HepG2 (cell line): ENCODE results near the gene HDHD3. TPM values are rescaled to one million over a fixed set of nuclear protein-coding genes. Genes with fewer than 3 reads are reported as not detected.

Source experiments
- CBX1 ChIP-seq: IDR thresholded peaks from one replicate; pipeline ENCODE4 v1.6.1; 2016; ENCODE audit warnings: antibody characterized with exemption, low read depth
- CHCHD3 ChIP-seq: sonication (generic); formaldehyde crosslinking; IDR thresholded peaks from 2 replicates; pipeline ENCODE4 v1.8.0; 2022; ENCODE audit warnings: mild to moderate bottlenecking, missing genetic modification reagents, moderate library complexity
- CREM ChIP-seq, 2 experiments: sonication (generic) in 1 of 2; formaldehyde crosslinking in 1 of 2; IDR thresholded peaks; 2 replicates each; pipeline versions ENCODE4 v1.4.0 to v1.6.1; 2016 to 2020; ENCODE audit warnings: antibody characterized with exemption in 1 of 2, mild to moderate bottlenecking in 1 of 2, missing genetic modification reagents in 1 of 2
- ELF3 ChIP-seq: IDR thresholded peaks from 2 replicates; pipeline ENCODE4 v1.6.1; 2016; ENCODE audit warnings: missing genetic modification reagents, missing compliant biosample characterization
- GTF3A ChIP-seq: sonication (generic); formaldehyde crosslinking; conservative IDR thresholded peaks from 2 replicates; pipeline ENCODE4 v1.4.0; 2020; ENCODE audit warnings: mild to moderate bottlenecking, missing genetic modification reagents
- HNRNPL ChIP-seq: fragments of 200-400 bp; formaldehyde crosslinking; IDR thresholded peaks from 2 replicates; pipeline ENCODE4 v1.6.1; 2017; ENCODE audit warnings: mild to moderate bottlenecking, low read depth, low read length
- ISL2 ChIP-seq: sonication (generic); formaldehyde crosslinking; IDR thresholded peaks from 2 replicates; pipeline ENCODE4 v1.5.0; 2020; ENCODE audit warnings: missing genetic modification reagents
- KAT8 ChIP-seq: IDR thresholded peaks from 2 replicates; pipeline ENCODE4 v1.6.1; 2016; ENCODE audit warnings: missing genetic modification reagents, missing compliant biosample characterization
- NFYC ChIP-seq: IDR thresholded peaks from 2 replicates; pipeline ENCODE4 v1.6.1; 2016; ENCODE audit warnings: missing genetic modification reagents, missing compliant biosample characterization
- PTBP1 ChIP-seq: fragments of 200-400 bp; formaldehyde crosslinking; IDR thresholded peaks from 2 replicates; pipeline ENCODE4 v1.6.1; 2018; ENCODE audit warnings: low read length, low read depth; ENCODE audit not compliant: poor library complexity, severe bottlenecking
- RARG ChIP-seq: sonication (generic); formaldehyde crosslinking; IDR thresholded peaks from 2 replicates; pipeline ENCODE4 v1.4.0; 2020; ENCODE audit warnings: low read depth, mild to moderate bottlenecking, missing genetic modification reagents
- RCOR2 ChIP-seq: IDR thresholded peaks from 2 replicates; pipeline ENCODE4 v1.6.1; 2016; ENCODE audit warnings: missing biosample characterization, missing genetic modification reagents
- SALL2 ChIP-seq: sonication (generic); formaldehyde crosslinking; IDR thresholded peaks from 2 replicates; pipeline ENCODE4 v1.8.1; 2023; ENCODE audit warnings: mild to moderate bottlenecking, missing genetic modification reagents, inconsistent platforms
- SRSF4 ChIP-seq: fragments of 200-400 bp; formaldehyde crosslinking; IDR thresholded peaks from one replicate; pipeline ENCODE4 v1.6.1; 2018; ENCODE audit warnings: mild to moderate bottlenecking, low read depth, low read length, moderate library complexity; ENCODE audit not compliant: poor library complexity, severe bottlenecking
- YY1 ChIP-seq: IDR thresholded peaks from 2 replicates; pipeline ENCODE4 v1.6.1; 2011; ENCODE audit warnings: low read length, low read depth, moderate library complexity, mild to moderate bottlenecking; ENCODE audit not compliant: insufficient read depth, insufficient replicate concordance
- ZKSCAN8 ChIP-seq: IDR thresholded peaks from 2 replicates; pipeline ENCODE4 v1.6.1; 2016; ENCODE audit warnings: borderline replicate concordance, missing genetic modification reagents, missing compliant biosample characterization
- ZNF232 ChIP-seq: sonication (generic); formaldehyde crosslinking; IDR thresholded peaks from 2 replicates; pipeline ENCODE4 v1.4.0; 2020; ENCODE audit warnings: missing genetic modification reagents, borderline replicate concordance
- ZNF234 ChIP-seq: sonication (generic); formaldehyde crosslinking; conservative IDR thresholded peaks from 2 replicates; pipeline ENCODE4 v1.5.1; 2020; ENCODE audit warnings: mild to moderate bottlenecking, missing genetic modification reagents
- ZNF292 ChIP-seq: sonication (generic); formaldehyde crosslinking; IDR thresholded peaks from 2 replicates; pipeline ENCODE4 v1.8.1; 2022; ENCODE audit warnings: mild to moderate bottlenecking, low read depth, missing genetic modification reagents, borderline replicate concordance
- ZNF564 ChIP-seq: sonication (generic); formaldehyde crosslinking; IDR thresholded peaks from 2 replicates; pipeline ENCODE4 v1.8.1; 2023; ENCODE audit warnings: mild to moderate bottlenecking, missing genetic modification reagents
- ZNF570 ChIP-seq: sonication (generic); formaldehyde crosslinking; IDR thresholded peaks from 2 replicates; pipeline ENCODE4 v1.4.0; 2020; ENCODE audit warnings: mild to moderate bottlenecking, missing genetic modification reagents, borderline replicate concordance
- ZNF674 ChIP-seq: sonication (generic); formaldehyde crosslinking; IDR thresholded peaks from 2 replicates; pipeline ENCODE4 v1.5.0; 2020; ENCODE audit warnings: low read depth, mild to moderate bottlenecking, missing genetic modification reagents
- ZNF747 ChIP-seq: sonication (generic); formaldehyde crosslinking; IDR thresholded peaks from 2 replicates; pipeline ENCODE4 v1.8.1; 2023; ENCODE audit warnings: missing genetic modification reagents, mild to moderate bottlenecking, borderline replicate concordance
- polyA plus RNA-seq, 8 experiments: library from polyadenylated mRNA; depleted of rRNA in 3 of 8; stranded (reverse) in 7 of 8; unstranded in 1 of 8; fragments of >200 nt; fragmentation: Illumina TruSeq in 4 of 8; extraction: Trizol in 4 of 8; gene quantifications; 2 replicates each; pipeline versions ENCODE4 v1.2.1 to v1.2.3, GENCODE V29; 2011 to 2016; ENCODE audit warnings: low read depth in 4 of 8, missing spikeins in 1 of 8, mixed read lengths in 1 of 8; ENCODE audit not compliant: insufficient read depth in 1 of 8
- total RNA-seq, 5 experiments: library from RNA; depleted of rRNA; stranded (reverse); fragments of >200 nt; fragmentation: Illumina TruSeq; extraction: Trizol; gene quantifications; 2 replicates each; pipeline ENCODE4 v1.2.3, GENCODE V29; 2016; ENCODE audit warnings: low read depth in 1 of 5
- TF ChIP-seq, protein P1 (sequence below): IDR thresholded peaks from 2 replicates; pipeline ENCODE4 v1.6.1; 2016; ENCODE audit warnings: low read depth, borderline replicate concordance
- TF ChIP-seq, protein P2 (sequence below): sonication (generic); formaldehyde crosslinking; IDR thresholded peaks from 2 replicates; pipeline ENCODE4 v1.4.0; 2020; ENCODE audit warnings: mild to moderate bottlenecking, missing genetic modification reagents
- TF ChIP-seq, protein P3 (sequence below): sonication (generic); formaldehyde crosslinking; IDR thresholded peaks from 2 replicates; pipeline ENCODE4 v1.8.0; 2022; ENCODE audit warnings: missing genetic modification reagents, mild to moderate bottlenecking, moderate library complexity, borderline replicate concordance

HDHD3 gene
- total and polyA plus RNA-seq, 2 of the 13 experiments (the other 11 are each of a cell fraction or from before 2014, with no cell fraction given): 23.1 to 38.5 TPM

DNA sequence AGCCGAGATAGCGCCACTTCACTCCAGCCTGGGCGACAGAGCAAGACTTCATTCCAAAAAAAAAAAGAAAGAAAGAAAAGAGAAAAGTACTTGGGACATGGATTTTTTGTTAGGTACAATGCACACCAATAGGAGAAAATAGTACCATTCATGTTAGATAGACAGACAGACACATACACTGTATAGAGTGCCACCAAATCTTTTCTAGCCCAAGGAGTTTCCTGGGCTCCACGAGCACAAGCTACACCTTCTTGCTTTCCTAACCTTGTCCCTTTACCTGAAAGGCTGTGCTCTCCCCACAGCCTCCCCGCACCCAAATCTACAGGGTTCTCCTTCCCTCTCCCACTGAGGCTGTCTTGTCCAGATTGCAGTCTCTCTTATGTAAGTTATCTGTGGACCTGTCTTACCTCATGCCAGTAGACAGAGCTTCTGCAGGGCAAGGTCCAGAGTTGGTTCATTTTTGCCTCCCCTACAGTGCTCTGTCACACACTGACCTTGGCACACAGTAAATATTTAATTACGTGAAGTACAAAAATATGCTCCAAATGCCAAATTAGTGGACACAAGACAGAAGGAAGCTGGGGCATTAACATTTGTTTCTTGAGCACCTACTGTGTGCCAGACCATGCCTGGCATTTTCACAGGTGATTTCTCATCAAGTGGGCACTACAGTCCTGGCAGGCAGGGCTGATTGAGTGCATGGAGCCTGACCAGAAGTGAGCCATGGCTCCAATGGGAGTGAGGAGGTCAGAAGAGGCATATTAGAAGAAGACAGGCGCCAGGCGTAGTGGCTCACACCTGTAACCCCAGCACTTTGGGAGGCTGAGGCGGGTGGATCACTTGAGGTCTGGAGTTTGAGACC is 18.4 kb upstream of the HDHD3 start (continued):
- TF ChIP-seq ZNF292 (CRISPR knock-in tag): 0 out of 2 replicates have a peak, but pooled peaks have one; percentile 15
- no peak for TF ChIP-seq SALL2 (CRISPR knock-in tag)
- TF ChIP-seq RARG (CRISPR knock-in tag): no peak
- peak; percentile 66 for TF ChIP-seq KAT8 (CRISPR knock-in tag)
- no peak for TF ChIP-seq ZNF570 (CRISPR knock-in tag)
- TF ChIP-seq, protein P1, sequence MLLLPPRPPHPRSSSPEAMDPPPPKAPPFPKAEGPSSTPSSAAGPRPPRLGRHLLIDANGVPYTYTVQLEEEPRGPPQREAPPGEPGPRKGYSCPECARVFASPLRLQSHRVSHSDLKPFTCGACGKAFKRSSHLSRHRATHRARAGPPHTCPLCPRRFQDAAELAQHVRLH (CRISPR knock-in tag): peak; percentile 70; the same call in 1 of the 2 replicates
- no peak for TF ChIP-seq CHCHD3 (CRISPR knock-in tag)
- peak; percentile 94; the same call in 1 of the 2 replicates for TF ChIP-seq RCOR2 (CRISPR knock-in tag)
- TF ChIP-seq, protein P2, sequence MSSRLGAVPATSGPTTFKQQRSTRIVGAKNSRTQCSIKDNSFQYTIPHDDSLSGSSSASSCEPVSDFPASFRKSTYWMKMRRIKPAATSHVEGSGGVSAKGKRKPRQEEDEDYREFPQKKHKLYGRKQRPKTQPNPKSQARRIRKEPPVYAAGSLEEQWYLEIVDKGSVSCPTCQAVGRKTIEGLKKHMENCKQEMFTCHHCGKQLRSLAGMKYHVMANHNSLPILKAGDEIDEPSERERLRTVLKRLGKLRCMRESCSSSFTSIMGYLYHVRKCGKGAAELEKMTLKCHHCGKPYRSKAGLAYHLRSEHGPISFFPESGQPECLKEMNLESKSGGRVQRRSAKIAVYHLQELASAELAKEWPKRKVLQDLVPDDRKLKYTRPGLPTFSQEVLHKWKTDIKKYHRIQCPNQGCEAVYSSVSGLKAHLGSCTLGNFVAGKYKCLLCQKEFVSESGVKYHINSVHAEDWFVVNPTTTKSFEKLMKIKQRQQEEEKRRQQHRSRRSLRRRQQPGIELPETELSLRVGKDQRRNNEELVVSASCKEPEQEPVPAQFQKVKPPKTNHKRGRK (CRISPR knock-in tag): no peak
- peak; percentile 75 for TF ChIP-seq CREM (IDR thresholded peaks at IDR 0.05)
- no peak for TF ChIP-seq CREM (CRISPR knock-in tag; IDR thresholded peaks at IDR 0.05)
- no peak for TF ChIP-seq SRSF4
- TF ChIP-seq YY1: no peak
- TF ChIP-seq PTBP1: no peak
- peak; percentile 88 for TF ChIP-seq ELF3 (CRISPR knock-in tag)
- TF ChIP-seq NFYC (CRISPR knock-in tag): no peak
- no peak for TF ChIP-seq ZNF234 (CRISPR knock-in tag)
- TF ChIP-seq GTF3A (CRISPR knock-in tag): no peak
- TF ChIP-seq ZKSCAN8 (CRISPR knock-in tag): peak; percentile 77; the same call in 1 of the 2 replicates
- TF ChIP-seq, protein P3, sequence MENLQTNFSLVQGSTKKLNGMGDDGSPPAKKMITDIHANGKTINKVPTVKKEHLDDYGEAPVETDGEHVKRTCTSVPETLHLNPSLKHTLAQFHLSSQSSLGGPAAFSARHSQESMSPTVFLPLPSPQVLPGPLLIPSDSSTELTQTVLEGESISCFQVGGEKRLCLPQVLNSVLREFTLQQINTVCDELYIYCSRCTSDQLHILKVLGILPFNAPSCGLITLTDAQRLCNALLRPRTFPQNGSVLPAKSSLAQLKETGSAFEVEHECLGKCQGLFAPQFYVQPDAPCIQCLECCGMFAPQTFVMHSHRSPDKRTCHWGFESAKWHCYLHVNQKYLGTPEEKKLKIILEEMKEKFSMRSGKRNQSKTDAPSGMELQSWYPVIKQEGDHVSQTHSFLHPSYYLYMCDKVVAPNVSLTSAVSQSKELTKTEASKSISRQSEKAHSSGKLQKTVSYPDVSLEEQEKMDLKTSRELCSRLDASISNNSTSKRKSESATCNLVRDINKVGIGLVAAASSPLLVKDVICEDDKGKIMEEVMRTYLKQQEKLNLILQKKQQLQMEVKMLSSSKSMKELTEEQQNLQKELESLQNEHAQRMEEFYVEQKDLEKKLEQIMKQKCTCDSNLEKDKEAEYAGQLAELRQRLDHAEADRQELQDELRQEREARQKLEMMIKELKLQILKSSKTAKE (CRISPR knock-in tag): peak; percentile 93
- no peak for TF ChIP-seq ZNF232 (CRISPR knock-in tag)
- no peak for TF ChIP-seq ZNF674
- no peak for TF ChIP-seq ZNF564 (CRISPR knock-in tag)
- TF ChIP-seq CBX1: no peak
- no peak for TF ChIP-seq ZNF747 (CRISPR knock-in tag)
- no peak for TF ChIP-seq HNRNPL
- peak; percentile 78 for TF ChIP-seq ISL2
